A172 (cell line): ENCODE data around the gene BABAM2. TPM values are rescaled to one million over a fixed set of nuclear protein-coding genes. Genes with fewer than 3 reads are reported as not detected.
"Not testable (repeated sequence)": the region's sequence is repeated elsewhere in the genome, so short reads cannot be mapped to it uniquely, and the experiment has no call there.

Experiments used
- DNase-seq: peaks from one replicate; pipeline ENCODE4 v3.0.0-alpha.2; 2015; ENCODE audit warnings: low spot score
- total RNA-seq: library from RNA; depleted of rRNA; stranded (reverse); fragments of >200 nt; shearing (Covaris generic); gene quantifications from 2 replicates; pipeline ENCODE4 v1.2.3, GENCODE V29; 2014

BABAM2 gene
- total RNA-seq, 1 experiment from 2014 or later, result 36.5 TPM

DNA sequence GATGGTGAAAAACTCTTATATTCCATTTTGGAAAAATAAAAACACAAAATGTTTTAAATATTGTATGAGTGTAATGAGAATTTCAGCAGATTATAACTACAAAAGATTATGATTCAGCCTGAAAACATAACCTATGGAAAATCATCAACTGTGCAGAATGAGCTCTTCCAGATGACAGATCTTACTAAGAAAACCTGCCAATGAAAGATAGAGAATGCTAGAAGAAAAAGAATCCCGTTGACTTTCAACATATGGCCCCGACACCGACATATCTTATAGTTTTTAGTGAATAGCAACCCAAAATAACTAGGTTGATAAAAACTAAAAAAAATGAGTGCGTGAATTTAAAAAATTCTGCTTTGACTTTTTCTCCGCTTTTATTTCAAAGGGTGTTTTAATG is 178.0 kb downstream of the BABAM2 start:
- DNase-seq, result no peak

DNA sequence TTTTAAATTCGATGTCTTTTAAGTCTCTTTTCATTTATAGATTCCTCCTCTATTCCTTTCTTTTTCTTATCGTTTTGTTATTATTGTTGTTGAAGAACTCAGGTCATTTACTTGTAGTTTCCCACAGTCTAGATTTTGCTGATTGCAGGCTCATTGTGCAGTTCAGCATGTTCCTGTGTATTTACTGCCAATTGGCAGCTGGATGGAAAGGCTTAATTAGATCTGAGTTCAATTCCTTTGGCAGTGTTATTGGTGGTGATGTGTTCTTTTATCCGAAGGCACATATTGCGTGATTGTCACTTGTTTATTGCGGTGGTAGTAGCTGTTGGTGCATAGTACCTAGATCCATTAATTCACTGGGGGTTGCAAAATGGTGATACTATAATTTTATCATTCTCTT is 180.7 kb downstream of the BABAM2 start:
- DNase-seq, result no peak

DNA sequence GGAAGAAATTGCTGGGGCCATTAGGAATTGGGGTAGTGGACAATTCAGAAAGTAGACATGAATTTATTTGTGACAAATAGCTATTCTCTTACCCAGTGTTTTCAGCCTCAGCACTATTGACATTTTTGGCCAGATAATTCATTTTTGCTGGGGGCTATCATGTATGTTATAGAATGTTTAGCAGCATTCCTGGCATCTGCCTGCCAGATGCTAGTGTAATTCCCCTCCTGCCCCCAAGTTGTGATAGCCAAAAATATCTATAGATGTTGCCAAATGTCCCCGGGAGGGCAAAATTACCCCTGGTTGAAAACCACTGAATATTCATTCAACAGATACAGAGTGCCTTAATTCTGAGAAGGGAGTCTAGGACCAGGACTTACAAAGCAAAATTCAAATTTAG is 183.6 kb downstream of the BABAM2 start:
- DNase-seq, result no peak

DNA sequence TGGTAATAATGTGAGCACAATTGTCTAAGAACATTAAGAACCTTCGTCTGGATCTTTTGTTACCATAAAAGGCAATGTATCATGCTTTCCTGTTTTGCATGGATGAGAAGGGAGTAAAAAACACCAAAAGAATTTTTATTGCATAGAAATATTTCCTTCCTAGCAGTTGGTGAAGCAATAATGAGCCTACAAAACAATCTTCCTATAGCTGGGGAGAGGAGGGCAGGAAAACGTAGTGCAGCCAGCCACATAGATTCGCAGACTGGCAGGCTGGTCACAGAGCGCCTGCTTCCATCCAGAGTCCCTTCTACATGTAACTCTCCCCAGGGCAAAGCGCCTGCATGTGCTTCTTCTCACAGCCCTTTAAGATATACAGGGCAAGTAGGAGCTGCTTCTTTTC is 190.4 kb downstream of the BABAM2 start:
- peak; percentile 83 for DNase-seq

DNA sequence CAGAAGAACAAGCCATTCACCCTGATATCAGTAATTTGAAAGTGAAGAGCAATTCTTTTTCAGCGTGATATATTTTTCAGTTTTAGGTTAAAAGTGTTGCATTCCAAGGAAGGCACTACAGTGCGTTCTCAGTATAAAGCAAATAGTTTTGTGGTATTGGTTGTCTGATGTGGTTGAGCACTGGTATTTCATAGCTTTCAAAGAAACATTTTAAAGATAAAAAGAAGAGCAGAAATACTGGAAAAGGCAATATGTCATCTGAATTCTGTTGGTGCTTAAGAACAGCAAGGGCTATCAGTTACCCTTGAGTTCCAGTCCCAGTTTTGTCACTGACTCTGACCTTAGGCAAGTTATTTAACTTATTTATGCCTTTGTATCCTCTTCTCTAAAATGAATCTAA is 191.6 kb downstream of the BABAM2 start:
- peak; percentile 67 for DNase-seq

DNA sequence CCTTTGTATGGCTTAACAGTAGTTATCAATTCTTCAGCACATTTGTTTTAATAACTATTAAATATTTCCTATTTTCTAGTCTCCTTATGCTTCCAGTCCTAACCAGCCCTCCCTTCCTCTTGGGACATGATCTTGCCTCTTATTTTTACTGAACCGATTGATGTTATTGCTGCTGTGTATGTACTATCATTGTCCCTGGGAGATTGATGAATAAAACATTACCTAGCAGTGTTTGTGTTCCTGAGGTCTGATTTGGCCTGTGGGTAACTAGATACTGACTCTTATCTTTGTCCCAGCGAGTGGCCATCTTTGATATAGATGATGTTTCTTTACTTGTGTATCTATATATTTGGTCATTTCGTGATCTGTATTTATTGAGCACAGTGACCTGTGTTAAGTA is 192.9 kb downstream of the BABAM2 start:
- DNase-seq, result no peak

DNA sequence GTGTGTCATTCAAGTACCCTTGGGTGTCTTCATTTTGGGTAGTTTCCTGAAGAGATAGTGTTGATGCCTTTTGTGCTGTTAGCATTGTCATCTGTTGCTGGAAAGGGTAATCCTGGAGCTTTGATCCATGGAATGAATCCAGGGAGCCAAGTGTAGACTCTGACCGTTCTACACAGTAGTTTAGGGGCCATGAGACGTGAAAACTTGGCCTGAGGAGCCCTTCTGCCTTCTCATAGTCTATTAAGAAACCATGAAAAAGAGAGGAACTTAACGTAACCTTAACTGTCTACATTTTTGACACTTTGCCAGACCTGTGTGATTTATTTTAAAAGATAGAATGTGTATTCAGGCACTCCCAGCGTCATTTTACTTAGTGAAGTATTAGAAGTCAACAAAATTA is 194.0 kb downstream of the BABAM2 start:
- DNase-seq, result peak; percentile 33

DNA sequence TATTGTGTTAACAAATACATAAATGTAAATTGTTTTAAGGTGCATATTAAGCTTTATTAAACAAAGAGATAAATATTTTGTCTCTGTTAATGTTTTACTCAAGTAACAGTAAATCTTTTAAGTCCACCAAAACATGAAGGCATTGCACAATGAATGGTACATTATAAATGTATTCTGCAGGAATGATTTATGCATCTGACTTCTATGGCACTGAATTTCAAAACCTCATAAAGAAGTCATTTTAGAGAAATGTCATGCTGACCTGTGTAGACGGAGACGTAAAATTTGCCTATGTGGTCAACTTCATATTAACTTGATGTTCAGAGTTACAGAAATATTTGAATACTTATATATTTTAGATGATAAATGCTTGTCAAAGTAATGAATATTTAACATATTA is 194.7 kb downstream of the BABAM2 start:
- no peak for DNase-seq

DNA sequence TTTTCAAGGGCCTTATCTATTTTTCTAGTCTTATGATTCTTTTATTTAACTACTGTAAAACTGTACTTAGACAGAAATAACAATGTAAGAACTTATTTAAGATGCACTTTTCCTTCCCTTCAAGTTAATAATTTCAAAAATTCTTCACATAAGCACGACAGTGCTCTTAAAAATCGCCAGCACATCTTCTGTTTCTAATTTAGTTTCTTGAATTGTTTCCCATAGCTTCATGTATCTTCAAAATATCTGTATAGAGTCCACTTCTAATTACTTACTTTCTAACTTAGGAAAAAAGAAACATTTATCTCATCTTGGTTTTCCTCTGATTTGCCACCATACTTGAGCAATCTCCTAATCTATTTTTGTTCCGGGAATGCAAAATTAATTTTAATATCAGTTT is 196.1 kb downstream of the BABAM2 start:
- DNase-seq, result no peak

DNA sequence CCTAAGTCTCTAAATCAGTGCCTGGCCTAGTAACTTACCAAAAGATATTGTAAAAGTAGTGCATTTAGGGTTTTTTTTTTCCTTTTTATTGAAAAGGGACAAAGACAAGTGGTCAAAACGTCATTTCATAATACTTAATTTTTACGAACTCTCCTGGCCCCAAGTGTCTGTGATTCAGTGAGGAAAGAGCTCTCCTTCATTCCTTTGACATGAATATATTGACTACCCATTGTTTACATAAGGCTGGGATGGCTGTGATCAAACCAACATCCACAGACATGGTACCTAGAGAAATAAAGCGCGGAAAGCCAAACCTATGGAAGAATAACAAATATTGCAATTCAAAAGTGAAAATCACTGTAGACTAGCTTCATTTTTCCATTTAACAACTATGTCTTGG is 198.4 kb downstream of the BABAM2 start:
- no peak for DNase-seq

DNA sequence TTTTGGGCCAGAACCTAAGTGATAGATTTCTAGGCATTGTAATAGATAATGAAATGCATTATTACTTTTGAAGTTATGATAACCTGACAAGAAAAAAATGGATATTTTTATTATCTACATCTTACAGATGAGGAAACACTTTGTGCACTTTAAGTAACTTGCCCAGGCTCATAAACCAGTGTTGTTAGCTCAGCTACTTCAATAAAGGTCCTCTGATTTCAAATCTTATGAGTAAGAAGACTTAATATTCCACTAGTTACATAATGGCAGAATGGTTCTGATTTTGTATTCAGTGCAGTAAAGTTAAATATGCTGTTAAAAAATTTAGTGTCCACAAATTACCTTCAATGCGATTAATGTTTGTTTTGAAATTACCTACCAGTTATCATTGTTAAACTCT is 199.0 kb downstream of the BABAM2 start:
- no peak for DNase-seq

DNA sequence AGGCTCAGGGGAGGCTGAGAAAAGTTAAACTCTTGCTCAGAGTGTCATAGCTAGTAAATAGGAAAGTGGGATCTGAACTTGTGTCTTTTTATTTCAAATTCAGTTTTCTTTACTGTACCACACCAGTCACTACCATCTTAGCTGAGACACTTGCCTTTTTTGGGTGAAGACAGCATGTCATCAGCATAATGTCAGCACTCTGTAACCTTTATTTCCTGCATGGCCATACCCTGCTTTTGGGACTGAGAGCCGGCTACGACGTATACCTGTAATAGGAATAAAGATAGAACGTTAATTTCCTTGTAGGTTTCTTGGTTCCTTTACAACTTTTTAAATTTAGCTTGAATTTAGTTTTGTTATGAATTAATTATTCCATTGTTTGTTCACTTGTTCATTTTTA is 202.8 kb downstream of the BABAM2 start:
- DNase-seq, result no peak

DNA sequence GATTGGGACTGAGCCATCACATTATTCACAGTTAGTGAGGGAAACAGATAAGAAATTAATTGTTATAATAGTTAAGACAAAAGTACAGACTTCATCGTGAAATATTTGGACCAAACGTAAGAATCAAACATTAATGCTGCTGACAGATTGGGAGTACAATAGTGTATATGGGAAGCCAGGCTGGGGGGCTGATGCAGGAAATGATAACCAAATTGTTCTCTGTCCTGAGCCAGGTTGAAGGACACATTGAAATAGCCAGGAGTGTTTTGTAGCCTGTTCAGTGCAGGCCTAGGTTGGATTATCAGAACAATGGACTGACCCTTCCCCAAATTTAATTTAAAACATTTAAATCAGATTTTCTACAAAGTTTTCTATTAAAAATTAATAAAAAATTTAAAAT is 203.2 kb downstream of the BABAM2 start:
- no peak for DNase-seq

DNA sequence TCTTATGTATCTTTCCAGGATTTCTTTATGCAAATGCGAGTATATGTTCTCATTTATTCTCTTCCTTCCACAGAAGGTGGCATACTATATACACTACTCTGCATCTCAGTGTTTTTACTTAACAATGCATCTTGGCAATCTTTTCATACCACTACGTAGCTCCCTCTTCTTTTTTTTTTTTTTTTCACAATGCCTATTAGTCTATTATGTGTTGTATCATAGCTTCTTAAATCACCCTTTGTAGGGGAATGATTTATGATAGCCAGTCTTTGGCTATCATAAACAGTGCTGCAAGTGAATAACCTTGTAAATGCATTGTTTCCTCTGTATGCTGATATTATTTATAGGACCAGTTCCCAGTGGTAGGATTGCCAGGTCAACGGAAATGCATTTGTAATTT is 204.2 kb downstream of the BABAM2 start:
- DNase-seq, result no peak

DNA sequence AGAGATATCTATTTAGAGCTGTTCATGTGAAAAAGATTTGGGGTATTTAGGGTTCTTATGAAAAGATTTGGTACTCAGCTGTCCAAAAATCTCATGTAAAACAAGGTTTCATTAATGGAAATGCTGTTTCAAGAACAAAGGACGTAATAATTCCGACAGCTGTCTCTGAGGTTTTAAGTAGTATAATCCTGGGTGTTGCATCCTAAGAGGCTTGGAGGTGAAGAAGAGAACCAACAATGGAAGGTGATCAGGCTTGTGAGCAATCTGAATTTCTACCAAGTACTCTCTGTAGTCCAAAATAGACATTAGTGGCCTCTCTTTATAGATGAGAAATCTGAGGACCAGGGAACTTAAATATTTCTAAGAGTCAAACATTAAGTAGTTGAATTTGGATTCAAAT is 205.1 kb downstream of the BABAM2 start:
- no peak for DNase-seq

DNA sequence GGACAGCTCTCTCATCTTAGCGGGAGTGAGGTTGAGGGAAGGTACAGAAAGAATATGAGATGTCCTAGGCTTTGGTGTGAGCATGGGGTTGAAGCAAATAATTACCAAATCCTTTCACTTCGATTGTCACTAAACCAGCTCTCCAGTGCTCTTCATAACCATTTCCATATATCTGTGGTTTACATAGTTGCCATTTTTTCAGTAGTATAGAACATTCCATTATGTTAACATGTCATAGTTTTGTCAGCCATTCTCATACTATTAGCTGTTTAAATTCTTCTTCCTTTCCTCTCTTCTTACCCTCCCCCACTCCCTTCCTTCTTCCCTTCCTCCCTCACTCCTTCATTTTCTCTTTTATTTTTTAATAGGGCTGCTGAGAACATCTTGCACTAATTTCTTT is 205.9 kb downstream of the BABAM2 start:
- DNase-seq, result no peak

DNA sequence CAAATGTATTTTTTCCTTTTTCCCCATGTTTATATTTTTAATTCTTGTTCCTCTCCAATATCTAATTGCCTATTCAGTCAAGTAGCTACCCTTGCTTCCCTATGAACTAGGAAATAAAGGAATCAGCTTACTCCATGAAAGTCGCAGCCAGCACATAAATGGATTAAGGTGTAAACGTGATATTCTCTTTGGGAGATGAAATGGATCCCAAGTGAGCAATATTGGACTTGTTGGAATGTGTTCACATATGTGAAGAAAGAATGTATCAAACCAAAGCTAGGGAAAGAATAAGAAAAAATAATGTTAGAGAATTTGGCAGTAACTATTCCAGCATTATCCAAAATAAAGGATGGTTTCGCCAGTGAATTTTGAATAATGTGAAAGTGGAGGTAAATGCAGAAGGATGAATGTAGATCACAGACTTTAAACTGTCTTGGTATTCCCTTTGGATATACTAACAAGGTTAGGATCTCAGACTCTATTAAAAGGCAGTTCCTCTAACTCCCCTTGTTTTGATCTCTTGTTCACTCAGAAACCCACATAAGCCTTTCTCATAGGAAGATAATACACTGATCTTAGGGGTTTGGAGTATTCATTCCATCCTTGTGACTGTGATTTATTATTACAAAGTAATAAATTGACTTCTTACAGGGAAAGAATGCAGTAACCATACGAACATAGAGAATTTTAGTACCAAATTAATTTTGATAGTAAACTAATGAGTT is 208.1 kb downstream of the BABAM2 start:
- no peak for DNase-seq

DNA sequence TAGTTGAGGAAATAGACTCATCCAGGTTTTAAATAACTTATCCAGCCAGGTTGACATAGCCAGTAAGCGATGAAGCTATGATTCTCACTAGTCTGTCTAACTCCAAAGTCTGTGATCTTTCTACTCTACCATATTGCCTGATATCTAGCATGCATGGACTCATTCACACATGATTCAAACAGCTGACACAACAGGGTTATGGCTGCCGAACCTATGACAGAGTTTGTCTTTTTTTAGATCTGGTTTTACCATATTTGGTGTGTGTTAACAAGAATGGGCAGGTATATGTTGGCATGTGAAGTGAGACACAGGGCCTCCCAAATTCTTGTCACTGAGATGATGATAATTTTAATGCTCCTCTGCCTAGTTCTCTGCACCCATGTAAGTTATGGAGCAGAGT is 210.6 kb downstream of the BABAM2 start:
- no peak for DNase-seq

DNA sequence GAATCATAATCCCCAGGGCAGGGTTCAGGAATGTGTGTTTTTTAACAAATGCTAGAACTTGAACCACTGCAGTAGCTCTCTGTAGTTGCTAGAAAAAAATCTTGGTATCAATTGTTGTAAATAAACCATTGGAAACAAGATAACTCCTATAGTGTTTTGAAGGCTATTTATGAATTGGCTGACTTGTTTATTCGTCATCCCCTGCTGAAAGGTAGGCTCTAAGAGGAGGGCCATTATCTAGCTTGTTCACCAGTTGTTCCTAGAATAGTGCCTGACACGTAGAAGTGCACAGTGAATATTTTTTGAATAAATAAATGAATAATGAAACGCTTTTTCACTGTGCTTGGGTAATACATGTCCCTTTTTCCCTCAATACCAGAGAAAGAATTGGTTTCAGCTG is 211.4 kb downstream of the BABAM2 start:
- DNase-seq, result no peak

DNA sequence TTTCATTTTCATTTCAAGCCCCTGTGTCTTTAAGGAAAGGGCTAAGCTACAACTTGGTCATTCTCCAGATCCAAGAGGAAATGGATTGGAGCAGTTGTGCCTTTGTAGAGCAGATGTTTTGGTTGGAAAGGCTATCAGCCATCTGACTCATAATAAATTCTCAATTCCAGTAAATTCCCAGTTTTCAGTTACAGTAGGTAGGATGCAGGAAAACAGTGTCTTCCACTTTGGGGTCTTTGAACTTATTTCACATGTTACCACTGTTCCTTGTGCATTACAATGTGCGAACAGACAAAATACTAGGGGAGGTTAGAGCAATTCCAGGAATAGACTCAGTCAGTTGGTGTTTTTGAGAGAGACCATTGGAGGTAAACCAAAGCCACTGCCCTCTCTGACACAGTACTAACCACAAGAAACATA is 211.9 kb downstream of the BABAM2 start:
- DNase-seq, result peak; percentile 72

DNA sequence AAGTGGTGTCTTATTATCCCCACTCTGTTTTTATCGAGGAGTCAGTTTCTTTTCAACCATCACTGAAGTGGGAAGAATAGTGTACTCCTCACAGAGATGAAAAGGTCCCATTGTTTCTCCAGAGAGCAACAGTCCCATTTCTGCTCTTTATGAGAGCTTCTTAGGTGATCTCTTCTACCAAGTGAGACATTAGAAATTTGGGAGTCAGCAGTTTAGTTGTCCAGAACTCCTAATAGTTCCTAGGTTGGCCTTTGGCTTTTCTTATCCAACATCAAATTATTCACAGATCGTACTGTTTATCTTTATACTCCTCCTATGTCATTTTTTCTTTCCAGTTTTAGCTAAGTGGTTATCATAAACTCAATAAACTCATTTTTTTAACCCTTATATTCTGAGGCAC is 213.1 kb downstream of the BABAM2 start:
- DNase-seq, result no peak

DNA sequence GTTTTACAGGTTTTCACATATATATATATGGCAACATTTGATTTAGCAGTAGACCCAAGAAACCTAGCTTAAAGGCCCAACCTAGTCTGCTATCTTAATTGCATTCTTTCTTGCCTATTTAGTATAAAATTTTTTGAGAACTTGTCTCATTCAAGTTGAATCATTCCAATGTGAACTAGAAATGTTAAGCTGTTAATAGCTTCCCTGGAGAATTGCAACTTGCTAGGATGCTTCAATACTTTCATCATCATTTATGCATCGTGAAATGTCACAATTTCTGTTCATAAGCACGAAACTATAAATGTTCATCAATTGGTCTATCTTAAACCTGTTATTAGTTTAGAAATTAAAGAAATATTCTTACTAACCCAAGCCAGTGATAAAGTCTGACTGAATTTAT is 217.6 kb downstream of the BABAM2 start:
- DNase-seq, result no peak

DNA sequence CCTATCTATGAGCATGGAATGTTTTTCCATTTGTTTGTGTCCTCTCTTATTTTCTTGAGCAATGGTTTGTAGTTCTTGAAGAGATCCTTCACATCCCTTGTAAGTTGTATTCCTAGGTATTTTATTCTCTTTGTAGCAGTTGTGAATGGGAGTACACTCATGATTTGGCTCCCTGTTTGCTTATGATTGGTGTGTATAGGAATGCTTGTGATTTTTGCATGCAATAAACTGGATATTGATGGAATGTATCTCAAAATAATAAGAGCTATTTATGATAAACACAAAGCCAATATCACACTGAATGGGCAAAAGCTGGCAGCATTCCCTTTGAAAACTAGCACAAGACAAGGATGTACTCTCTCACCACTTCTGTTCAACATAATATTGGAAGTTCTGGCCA is 223.2 kb downstream of the BABAM2 start:
- not testable (repeated sequence) for DNase-seq

DNA sequence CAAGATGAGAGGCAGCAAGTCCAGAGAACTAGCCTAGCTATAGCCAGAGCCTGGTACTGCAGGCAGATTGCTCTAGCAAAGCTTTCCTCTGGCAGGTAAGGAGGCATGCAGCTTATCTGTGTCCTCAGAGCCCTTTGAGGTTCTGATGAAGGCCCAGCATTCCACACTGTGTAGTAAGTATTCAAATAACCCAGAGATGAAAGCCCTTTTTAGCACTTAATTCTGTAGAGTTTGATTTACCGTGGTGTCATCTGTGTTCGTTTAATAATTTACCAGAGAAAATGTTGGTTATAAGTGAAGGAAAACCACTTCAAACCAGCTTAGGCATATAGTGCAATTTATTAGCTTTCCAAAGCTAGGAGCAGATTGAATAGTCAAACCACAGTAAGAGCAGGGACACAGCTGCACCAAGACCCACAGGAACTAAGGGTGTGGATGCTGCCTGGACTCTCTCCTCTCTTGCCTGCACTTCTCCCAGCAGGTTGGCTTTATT is 226.6 kb downstream of the BABAM2 start:
- no peak for DNase-seq
